Adrenal gland (tissue), 5 donors: Measurements from ENCODE around the gene ALDH3B2.

Experiments
- CTCF ChIP-seq, 6 experiments: fragments of 450-650 bp in 4 of 6; fragments of 200-600 bp in 2 of 6; sonication (generic) in 1 of 6; IDR thresholded peaks; 1 replicate in 5 of 6; 2 replicates in 1 of 6; pipeline versions ENCODE4 v1.5.1 to v1.8.0; 2016 to 2021; ENCODE audit warnings: antibody characterized with exemption in 6 of 6, mild to moderate bottlenecking in 2 of 6, moderate library complexity in 1 of 6
- POLR2A ChIP-seq, 2 donors: fragments of 450-650 bp; IDR thresholded peaks; one replicate each; pipeline ENCODE4 v1.6.1; 2017; ENCODE audit warnings: antibody characterized with exemption in 2 of 2, mild to moderate bottlenecking in 2 of 2, moderate library complexity in 1 of 2
- donor health status: DM: no; HTN: no; CAD: no.

GRCh38 chr11:67635231-67635521 lies 39.2 kb downstream of the ALDH3B2 start:
- TF ChIP-seq CTCF (IDR thresholded peaks at IDR 0.05) (no peak), POLR2A (IDR thresholded peaks at IDR 0.05) (no peak)
